Memory B cell (primary cell): ENCODE measurements around the gene PCDH11X.
"Not testable (repeated sequence)": the region's sequence is repeated elsewhere in the genome, so short reads cannot be mapped to it uniquely, and the experiment has no call there.

Source experiments
- ATAC-seq: fragments of 150-1000 bp; cut with Tn5 transposase; 2 replicates; pipeline ENCODE4 v1.10.0; 2021; ENCODE audit warnings: low read depth, mild to moderate bottlenecking, moderate library complexity
- DNase-seq, 2 donors: peaks; one replicate each; pipeline ENCODE4 v3.0.0; 2022; ENCODE audit warnings: low spot score in 2 of 2
- H3K27ac Mint-ChIP-seq: one replicate; pipeline ENCODE4 v1.8.0; 2022; ENCODE audit warnings: mild to moderate bottlenecking, moderate library complexity, mixed read lengths
- H3K27me3 Mint-ChIP-seq: one replicate; pipeline ENCODE4 v1.8.0; 2022; ENCODE audit warnings: mixed read lengths
- H3K36me3 Mint-ChIP-seq: one replicate; pipeline ENCODE4 v1.8.0; 2022; ENCODE audit warnings: mild to moderate bottlenecking, mixed read lengths
- H3K4me1 Mint-ChIP-seq: one replicate; pipeline ENCODE4 v1.8.0; 2022; ENCODE audit warnings: mixed read lengths
- H3K4me3 Mint-ChIP-seq: one replicate; pipeline ENCODE4 v1.8.0; 2022; ENCODE audit warnings: mild to moderate bottlenecking, moderate library complexity, mixed read lengths
- H3K9me3 Mint-ChIP-seq: one replicate; pipeline ENCODE4 v1.8.0; 2022; ENCODE audit warnings: mixed read lengths

Gene PCDH11X, protein sequence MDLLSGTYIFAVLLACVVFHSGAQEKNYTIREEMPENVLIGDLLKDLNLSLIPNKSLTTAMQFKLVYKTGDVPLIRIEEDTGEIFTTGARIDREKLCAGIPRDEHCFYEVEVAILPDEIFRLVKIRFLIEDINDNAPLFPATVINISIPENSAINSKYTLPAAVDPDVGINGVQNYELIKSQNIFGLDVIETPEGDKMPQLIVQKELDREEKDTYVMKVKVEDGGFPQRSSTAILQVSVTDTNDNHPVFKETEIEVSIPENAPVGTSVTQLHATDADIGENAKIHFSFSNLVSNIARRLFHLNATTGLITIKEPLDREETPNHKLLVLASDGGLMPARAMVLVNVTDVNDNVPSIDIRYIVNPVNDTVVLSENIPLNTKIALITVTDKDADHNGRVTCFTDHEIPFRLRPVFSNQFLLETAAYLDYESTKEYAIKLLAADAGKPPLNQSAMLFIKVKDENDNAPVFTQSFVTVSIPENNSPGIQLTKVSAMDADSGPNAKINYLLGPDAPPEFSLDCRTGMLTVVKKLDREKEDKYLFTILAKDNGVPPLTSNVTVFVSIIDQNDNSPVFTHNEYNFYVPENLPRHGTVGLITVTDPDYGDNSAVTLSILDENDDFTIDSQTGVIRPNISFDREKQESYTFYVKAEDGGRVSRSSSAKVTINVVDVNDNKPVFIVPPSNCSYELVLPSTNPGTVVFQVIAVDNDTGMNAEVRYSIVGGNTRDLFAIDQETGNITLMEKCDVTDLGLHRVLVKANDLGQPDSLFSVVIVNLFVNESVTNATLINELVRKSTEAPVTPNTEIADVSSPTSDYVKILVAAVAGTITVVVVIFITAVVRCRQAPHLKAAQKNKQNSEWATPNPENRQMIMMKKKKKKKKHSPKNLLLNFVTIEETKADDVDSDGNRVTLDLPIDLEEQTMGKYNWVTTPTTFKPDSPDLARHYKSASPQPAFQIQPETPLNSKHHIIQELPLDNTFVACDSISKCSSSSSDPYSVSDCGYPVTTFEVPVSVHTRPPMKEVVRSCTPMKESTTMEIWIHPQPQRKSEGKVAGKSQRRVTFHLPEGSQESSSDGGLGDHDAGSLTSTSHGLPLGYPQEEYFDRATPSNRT (N-terminal part only)

DNA sequence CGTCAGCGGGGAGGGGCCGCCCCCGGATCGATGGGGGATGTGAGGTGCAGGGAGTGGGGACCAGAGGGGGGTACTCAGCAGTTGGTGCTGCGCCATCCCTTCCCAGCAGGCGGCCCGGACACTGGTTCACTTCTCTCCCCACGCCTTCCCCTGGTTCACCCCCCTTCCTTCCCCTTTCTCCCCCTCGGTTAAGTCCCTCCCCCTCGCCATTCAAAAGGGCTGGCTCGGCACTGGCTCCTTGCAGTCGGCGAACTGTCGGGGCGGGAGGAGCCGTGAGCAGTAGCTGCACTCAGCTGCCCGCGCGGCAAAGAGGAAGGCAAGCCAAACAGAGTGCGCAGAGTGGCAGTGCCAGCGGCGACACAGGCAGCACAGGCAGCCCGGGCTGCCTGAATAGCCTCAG is at the start of gene PCDH11X:
Gene PCDH11X (plus strand): TSS at position 241 of the 400 bp plus-strand sequence. CDS start 56,130 bp downstream, outside the sequence.
- H3K27ac Mint-ChIP-seq, H3K9me3 Mint-ChIP-seq, DNase-seq, H3K4me1 Mint-ChIP-seq, ATAC-seq, H3K27me3 Mint-ChIP-seq, H3K36me3 Mint-ChIP-seq, H3K4me3 Mint-ChIP-seq: not testable (repeated sequence)

DNA sequence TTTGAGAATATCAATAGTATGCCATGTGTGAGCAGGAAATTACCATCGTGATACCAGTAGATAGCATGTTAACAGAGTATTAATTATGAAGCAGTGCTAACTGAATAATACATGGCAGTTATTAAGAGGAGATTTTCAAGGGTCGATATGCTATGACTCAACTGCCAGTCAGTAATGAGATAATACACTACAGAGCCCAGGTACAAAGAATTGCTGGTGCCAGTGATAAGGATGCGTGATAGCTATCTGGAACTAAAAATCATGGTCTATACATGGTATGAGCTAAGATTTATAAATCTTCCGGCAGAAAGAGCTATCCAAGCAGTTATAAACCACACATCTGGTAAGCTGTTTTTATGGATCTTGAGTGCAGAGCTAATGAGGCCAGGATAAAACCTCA is 31.7 kb upstream of the PCDH11X start:
- H3K4me1 Mint-ChIP-seq, ATAC-seq, DNase-seq, H3K27ac Mint-ChIP-seq, H3K9me3 Mint-ChIP-seq, H3K27me3 Mint-ChIP-seq, H3K36me3 Mint-ChIP-seq, H3K4me3 Mint-ChIP-seq: not testable (repeated sequence)

DNA sequence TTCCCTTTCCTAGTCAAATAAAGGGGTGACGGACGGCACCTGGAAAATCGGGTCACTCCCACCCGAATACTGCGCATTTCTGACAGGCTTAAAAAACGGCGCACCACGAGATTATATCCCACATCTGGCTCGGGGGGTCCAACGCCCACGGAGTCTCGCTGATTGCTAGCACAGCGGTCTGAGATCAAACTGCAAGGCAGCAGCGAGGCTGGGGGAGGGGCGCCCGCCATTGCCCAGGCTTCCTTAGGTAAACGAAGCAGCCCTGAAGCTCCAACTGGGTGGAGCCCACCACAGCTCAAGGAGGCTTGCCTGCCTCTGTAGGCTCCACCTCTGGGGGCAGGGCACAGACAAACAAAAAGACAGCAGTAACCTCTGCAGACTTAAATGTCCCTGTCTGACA is 26.2 kb upstream of the PCDH11X start:
- ATAC-seq, H3K4me3 Mint-ChIP-seq, DNase-seq, H3K4me1 Mint-ChIP-seq, H3K27ac Mint-ChIP-seq, H3K9me3 Mint-ChIP-seq, H3K36me3 Mint-ChIP-seq, H3K27me3 Mint-ChIP-seq: not testable (repeated sequence)

DNA sequence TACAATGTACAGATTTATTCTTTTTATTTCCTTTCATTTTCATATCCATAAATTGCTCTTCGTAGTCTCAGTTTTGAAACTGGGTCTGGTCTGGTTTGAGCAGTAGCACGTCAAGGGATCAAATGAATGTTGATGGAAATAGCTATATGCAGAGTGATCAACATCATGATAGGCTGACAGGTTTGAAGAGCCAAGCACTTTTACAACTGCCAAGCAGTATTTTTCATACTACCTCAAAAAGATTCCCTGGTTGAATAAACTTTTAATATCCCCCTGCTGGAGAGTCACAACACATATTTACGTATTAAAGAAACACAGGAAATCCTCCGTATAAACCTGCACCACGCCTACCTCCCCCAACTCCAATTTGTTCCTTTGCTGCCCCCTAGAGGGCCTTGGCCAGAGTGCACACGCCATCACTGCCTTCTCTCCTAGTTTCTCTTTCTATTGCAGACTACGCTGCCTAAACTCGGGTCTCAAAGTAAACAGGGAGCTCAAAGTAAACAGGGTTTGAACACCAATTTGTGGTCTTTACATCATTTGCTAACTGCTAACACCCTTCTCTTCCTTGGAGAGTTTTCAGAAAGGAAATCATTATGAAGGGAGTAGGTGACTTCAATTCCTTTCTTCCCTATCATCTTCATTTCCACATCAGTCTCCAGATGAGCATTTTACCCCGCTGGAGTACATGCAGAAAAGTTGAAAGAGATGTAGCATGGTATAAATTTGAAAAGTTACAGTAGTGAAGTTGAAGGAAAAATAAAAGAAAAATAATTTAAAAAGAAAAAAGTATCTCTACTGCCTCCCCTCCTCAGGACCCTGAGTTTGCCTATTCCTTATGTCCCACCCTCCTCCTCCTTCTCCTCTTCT is 8.3 kb upstream of the PCDH11X start:
- not testable (repeated sequence) for H3K4me3 Mint-ChIP-seq, H3K27ac Mint-ChIP-seq, DNase-seq, H3K9me3 Mint-ChIP-seq, H3K36me3 Mint-ChIP-seq, H3K27me3 Mint-ChIP-seq, H3K4me1 Mint-ChIP-seq
- peak; percentile 63 for ATAC-seq

DNA sequence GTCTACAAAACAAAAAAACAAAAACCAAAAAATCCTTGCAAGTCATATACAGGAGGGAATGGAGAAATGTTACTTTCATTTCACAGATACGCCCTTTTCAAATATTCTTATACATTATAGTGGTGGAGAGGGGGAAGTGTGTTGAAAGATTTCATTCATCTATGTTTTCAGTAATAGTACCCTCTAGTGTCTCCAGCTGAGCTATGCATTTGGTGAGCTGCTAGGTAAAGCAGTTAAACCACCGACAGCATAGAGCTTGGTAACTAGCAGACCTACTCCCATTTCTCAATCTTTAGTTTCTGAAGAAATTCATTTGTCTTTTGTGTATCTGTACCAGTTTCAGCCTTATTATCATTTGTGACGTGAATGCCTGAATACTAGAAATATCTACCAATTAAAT is 5.2 kb upstream of the PCDH11X start:
- not testable (repeated sequence) for H3K36me3 Mint-ChIP-seq, H3K27ac Mint-ChIP-seq, H3K9me3 Mint-ChIP-seq, H3K4me3 Mint-ChIP-seq, ATAC-seq, H3K4me1 Mint-ChIP-seq, DNase-seq, H3K27me3 Mint-ChIP-seq

DNA sequence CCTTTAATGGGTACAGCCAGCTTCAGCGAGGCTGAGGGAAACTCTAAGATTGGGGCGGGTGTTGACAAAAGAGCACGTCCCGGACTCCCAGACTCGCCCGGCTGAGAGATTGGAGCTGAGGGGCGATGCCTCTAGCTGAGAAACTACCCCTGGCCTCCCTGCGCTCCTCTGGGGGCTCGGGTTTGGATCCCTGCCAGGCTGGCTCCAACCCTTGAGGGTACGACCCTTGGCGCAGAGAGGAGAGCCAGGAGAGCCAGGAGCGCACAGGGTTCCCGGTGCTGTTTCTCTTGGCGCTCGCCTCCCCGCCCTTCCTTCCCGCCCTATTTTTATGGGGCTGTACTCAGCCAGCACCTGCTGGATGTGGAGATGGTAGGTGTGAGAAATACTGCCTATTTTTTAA is 833 bp downstream of the PCDH11X start:
- not testable (repeated sequence) for H3K4me3 Mint-ChIP-seq, H3K4me1 Mint-ChIP-seq, H3K27ac Mint-ChIP-seq, ATAC-seq, DNase-seq, H3K36me3 Mint-ChIP-seq, H3K27me3 Mint-ChIP-seq, H3K9me3 Mint-ChIP-seq

DNA sequence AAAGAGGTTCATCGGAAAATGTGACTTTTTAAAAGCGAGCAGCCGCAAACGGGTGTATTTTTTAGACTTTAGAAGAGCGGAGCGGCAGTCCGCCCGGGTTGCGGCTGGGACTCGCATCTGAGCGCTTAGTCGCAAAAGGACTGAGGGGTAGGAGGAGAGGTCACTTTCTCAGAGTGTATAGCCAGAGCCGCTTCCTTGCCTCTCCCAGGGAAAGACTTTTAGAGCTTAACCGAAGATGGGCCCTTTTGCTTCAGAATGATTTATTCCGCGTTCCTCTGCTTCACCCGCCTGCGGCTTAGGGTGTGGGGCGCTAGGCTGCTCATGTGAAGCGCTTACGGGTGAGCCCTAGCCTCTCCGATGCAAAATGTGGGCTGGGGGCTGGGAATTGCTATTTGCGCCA is 1.5 kb downstream of the PCDH11X start:
- not testable (repeated sequence) for DNase-seq, H3K36me3 Mint-ChIP-seq, H3K4me1 Mint-ChIP-seq, H3K27ac Mint-ChIP-seq, H3K27me3 Mint-ChIP-seq, H3K9me3 Mint-ChIP-seq, ATAC-seq, H3K4me3 Mint-ChIP-seq

DNA sequence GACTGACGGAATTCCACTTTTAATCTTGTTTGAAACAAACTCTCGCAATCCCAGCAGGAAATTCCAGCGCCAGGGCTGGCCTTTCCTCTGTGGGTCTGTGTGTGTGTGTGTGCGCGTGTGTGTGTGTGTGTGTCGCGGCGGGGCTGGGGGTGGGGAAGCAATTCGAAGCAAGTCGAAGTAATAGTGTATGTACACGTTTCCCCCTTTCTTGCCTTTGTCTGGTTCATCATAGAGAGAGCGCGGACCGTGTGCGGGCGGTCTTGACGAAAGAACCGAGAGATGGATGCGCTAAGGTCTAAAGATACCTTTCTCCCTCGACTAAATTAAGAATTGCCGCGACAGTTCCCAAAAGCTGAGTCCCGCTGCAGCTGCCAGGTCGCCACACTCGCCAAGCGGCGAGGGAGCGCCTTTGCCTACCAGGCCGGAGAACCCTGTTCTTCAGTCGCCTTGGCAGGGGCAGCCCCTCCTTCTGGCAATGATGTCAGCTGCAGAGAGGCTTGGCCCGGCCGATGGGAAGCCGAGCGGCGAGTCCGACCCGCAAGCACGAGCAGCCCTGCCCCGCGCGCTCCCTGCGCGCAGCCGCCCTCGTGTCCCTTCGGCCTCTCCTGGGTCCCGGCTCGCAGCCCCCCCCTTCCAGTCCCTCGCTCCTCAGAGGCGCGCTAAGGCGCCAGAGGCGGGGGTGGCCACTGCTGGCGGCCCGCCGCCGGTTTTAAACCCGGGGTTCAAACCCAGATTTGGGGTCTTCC is 2.6 kb downstream of the PCDH11X start:
- not testable (repeated sequence) for H3K9me3 Mint-ChIP-seq, H3K27me3 Mint-ChIP-seq, H3K27ac Mint-ChIP-seq, H3K36me3 Mint-ChIP-seq, DNase-seq, H3K4me3 Mint-ChIP-seq, ATAC-seq, H3K4me1 Mint-ChIP-seq

DNA sequence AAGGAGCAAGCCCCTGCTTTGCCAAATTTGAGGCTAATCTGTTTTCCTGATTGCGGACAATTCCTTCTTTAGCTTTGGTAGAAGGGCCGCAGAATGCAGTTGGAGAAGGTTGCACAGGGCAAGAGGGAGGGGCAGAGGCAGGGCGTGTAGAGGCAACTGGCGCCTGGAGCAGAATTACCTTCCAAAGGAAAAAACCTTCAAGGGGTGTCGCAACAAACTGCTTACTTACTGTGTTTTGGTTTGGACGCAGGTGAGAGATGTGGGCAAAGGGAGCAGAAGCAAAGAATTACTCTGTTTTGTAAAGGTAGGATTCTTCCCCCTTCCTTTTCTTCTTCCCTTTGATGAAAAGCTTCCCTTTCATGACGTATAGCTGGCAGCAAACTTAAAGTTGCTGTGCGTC is 3.6 kb downstream of the PCDH11X start:
- H3K36me3 Mint-ChIP-seq, H3K4me3 Mint-ChIP-seq, H3K27ac Mint-ChIP-seq, H3K9me3 Mint-ChIP-seq, DNase-seq, H3K27me3 Mint-ChIP-seq, H3K4me1 Mint-ChIP-seq, ATAC-seq: not testable (repeated sequence)

DNA sequence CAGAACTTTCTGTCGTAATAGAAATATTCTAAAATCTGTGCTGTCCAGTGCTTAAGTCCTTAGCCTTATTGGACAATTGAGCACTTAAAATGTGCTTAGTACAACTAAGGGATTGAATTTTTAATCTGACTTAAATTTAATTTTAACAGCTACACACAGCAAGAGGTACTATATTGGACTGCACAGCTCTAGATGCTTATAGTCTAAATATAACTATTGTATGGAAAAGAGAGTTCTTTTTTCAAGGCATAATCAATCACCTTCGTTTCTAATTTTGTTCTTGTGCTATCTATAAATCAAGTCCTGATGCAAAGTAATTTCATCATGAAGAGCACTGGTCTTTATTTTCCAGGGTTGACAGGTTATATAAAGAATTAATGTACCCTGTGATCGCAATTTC is 38.4 kb downstream of the PCDH11X start:
- not testable (repeated sequence) for H3K27me3 Mint-ChIP-seq, DNase-seq, H3K4me3 Mint-ChIP-seq, H3K4me1 Mint-ChIP-seq, ATAC-seq, H3K9me3 Mint-ChIP-seq, H3K27ac Mint-ChIP-seq, H3K36me3 Mint-ChIP-seq

DNA sequence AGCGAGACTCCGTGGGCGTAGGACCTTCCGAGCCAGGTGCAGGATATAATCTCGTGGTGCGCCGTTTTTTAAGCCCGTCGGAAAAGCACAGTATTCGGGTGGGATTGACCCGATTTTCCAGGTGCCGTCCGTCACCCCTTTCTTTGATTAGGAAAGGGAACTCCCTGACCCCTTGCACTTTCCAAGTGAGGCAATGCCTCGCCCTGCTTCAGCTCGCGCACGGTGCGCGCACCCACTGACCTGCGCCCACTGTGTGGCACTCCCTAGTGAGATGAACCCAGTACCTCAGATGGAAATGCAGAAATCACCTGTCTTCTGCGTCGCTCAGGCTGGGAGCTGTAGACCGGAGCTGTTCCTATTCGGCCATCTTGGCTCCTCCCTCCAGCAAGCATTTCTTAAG is 46.1 kb downstream of the PCDH11X start:
- not testable (repeated sequence) for H3K27me3 Mint-ChIP-seq, H3K4me3 Mint-ChIP-seq, DNase-seq, H3K36me3 Mint-ChIP-seq, ATAC-seq, H3K9me3 Mint-ChIP-seq, H3K27ac Mint-ChIP-seq, H3K4me1 Mint-ChIP-seq
